H1 (cell line): ENCODE measurements around the gene SOD2. TPM values are rescaled to one million over a fixed set of nuclear protein-coding genes. Genes with fewer than 3 reads are reported as not detected.
"Not testable (repeated sequence)": the region's sequence is repeated elsewhere in the genome, so short reads cannot be mapped to it uniquely, and the experiment has no call there.

Source experiments
- CTCF ChIA-PET: fragments of 300-600 bp; sonication (Branson Sonifier 250); formaldehyde crosslinking; loops from one replicate; lab custom pipeline; 2021; ENCODE audit not compliant: partially characterized antibody; lab: Charles Lee
- POLR2A ChIA-PET: fragments of 300-600 bp; sonication (Branson Sonifier 250); formaldehyde crosslinking; loops from one replicate; lab custom pipeline; 2021; ENCODE audit warnings: inconsistent platforms; ENCODE audit not compliant: partially characterized antibody; lab: Charles Lee
- DNase-seq, 2 experiments: peaks; one replicate each; pipeline versions ENCODE4 v3.0.0 to v3.0.0-alpha.2; 2010 to 2022; ENCODE audit warnings: low spot score in 2 of 2, low read depth in 1 of 2, mixed read lengths in 1 of 2
- FAIRE-seq: peaks from 2 replicates; lab custom pipeline; 2011; peaks lifted over from hg19 to GRCh38; lab: Jason Lieb, UNC
- H2AFZ ChIP-seq: 2 replicates; pipeline ENCODE4 v1.8.1; 2012; ENCODE audit warnings: low read length, inconsistent platforms
- H2AK5ac ChIP-seq: 2 replicates; pipeline ENCODE4 v1.6.1; 2013; ENCODE audit warnings: low read depth, low read length
- H2BK120ac ChIP-seq: replicated peaks from 2 replicates; pipeline ENCODE3; 2013; ENCODE audit warnings: low read depth, low read length, inconsistent platforms
- H2BK12ac ChIP-seq: 2 replicates; pipeline ENCODE4 v1.6.1; 2013; ENCODE audit warnings: low read depth, low read length
- H2BK15ac ChIP-seq: 2 replicates; pipeline ENCODE4 v1.6.1; 2013; ENCODE audit warnings: low read length
- H2BK20ac ChIP-seq: 2 replicates; pipeline ENCODE4 v1.6.1; 2013; ENCODE audit warnings: low read length
- H2BK5ac ChIP-seq: 2 replicates; pipeline ENCODE4 v1.6.1; 2013; ENCODE audit warnings: low read depth, low read length
- H3K14ac ChIP-seq: 2 replicates; pipeline ENCODE4 v1.6.1; 2013; ENCODE audit warnings: inconsistent platforms; ENCODE audit not compliant: insufficient read length
- H3K18ac ChIP-seq: 2 replicates; pipeline ENCODE4 v1.6.1; 2013; ENCODE audit warnings: low read length; ENCODE audit errors: extremely low read depth
- H3K23ac ChIP-seq: 2 replicates; pipeline ENCODE4 v1.6.1; 2013; ENCODE audit warnings: inconsistent platforms; ENCODE audit not compliant: insufficient read length
- H3K23me2 ChIP-seq: 2 replicates; pipeline ENCODE4 v1.6.1; 2013; ENCODE audit warnings: low read depth, low read length
- H3K27ac ChIP-seq: 2 replicates; pipeline ENCODE4 v1.6.1; 2011; ENCODE audit warnings: low read depth, low read length, inconsistent platforms
- H3K27me3 ChIP-seq, 4 experiments: replicated peaks in 1 of 4; 1 replicate in 1 of 4; 2 replicates in 3 of 4; pipeline versions ENCODE4 v1.6.1 to v1.8.1; 2011 to 2013; ENCODE audit warnings: low read length in 3 of 4, mild to moderate bottlenecking in 3 of 4, inconsistent platforms in 2 of 4, mixed read lengths in 2 of 4, moderate library complexity in 1 of 4; ENCODE audit not compliant: control insufficient read depth in 3 of 4, insufficient read depth in 3 of 4; ENCODE audit errors: extremely low read depth in 1 of 4
- H3K36me3 ChIP-seq, 4 experiments: 2 replicates each; pipeline versions ENCODE4 v1.6.1 to v1.8.1; 2011 to 2013; ENCODE audit warnings: mild to moderate bottlenecking in 4 of 4, low read length in 3 of 4, moderate library complexity in 2 of 4, control low read depth in 1 of 4, inconsistent platforms in 1 of 4; ENCODE audit not compliant: insufficient read depth in 4 of 4, control insufficient read depth in 2 of 4
- H3K4ac ChIP-seq: replicated peaks from 2 replicates; pipeline ENCODE3; 2013; ENCODE audit warnings: low read length, low read depth, mixed read lengths, inconsistent platforms; ENCODE audit not compliant: insufficient read length
- H3K4me1 ChIP-seq, 4 experiments: replicated peaks in 1 of 4; 1 replicate in 1 of 4; 2 replicates in 3 of 4; pipeline versions ENCODE4 v1.6.1 to v1.8.1; 2011 to 2013; ENCODE audit warnings: low read length in 3 of 4, inconsistent platforms in 2 of 4, mixed read lengths in 1 of 4; ENCODE audit not compliant: insufficient read depth in 4 of 4, control insufficient read depth in 3 of 4
- H3K4me2 ChIP-seq, 2 experiments: 2 replicates each; pipeline versions ENCODE4 v1.6.1 to v1.8.1; 2011 to 2013; ENCODE audit warnings: low read depth in 2 of 2, low read length in 2 of 2, control low read depth in 1 of 2, inconsistent platforms in 1 of 2, mild to moderate bottlenecking in 1 of 2; ENCODE audit not compliant: insufficient read depth in 1 of 2
- H3K4me3 ChIP-seq, 4 experiments: fragments of 200-600, 300-600 bp in 1 of 4; sonication (generic), shearing (Covaris generic), sonication (Bioruptor Twin) in 1 of 4; 2 replicates each; pipeline versions ENCODE4 v1.5.1 to v1.8.1; 2011 to 2016; ENCODE audit warnings: low read length in 4 of 4, low read depth in 3 of 4, control low read depth in 2 of 4, inconsistent platforms in 2 of 4, mild to moderate bottlenecking in 2 of 4, mixed read lengths in 1 of 4, moderate library complexity in 1 of 4; ENCODE audit not compliant: insufficient read depth in 2 of 4; ENCODE audit errors: extremely low read depth in 1 of 4
- H3K56ac ChIP-seq: replicated peaks from 2 replicates; pipeline ENCODE3; 2013; ENCODE audit warnings: low read depth, mild to moderate bottlenecking, mixed read lengths, low read length, inconsistent platforms; ENCODE audit not compliant: insufficient read length
- H3K79me1 ChIP-seq: 2 replicates; pipeline ENCODE4 v1.6.1; 2013; ENCODE audit warnings: low read depth, low read length, control low read depth
- H3K79me2 ChIP-seq, 2 experiments: 2 replicates each; pipeline versions ENCODE4 v1.6.1 to v1.8.1; 2012 to 2013; ENCODE audit warnings: low read length in 2 of 2, mild to moderate bottlenecking in 2 of 2, inconsistent platforms in 1 of 2; ENCODE audit not compliant: insufficient read depth in 2 of 2, control insufficient read depth in 1 of 2
- H3K9ac ChIP-seq, 4 experiments: replicated peaks in 1 of 4; 1 replicate in 1 of 4; 2 replicates in 3 of 4; pipeline versions ENCODE4 v1.6.1 to v1.8.1; 2011 to 2013; ENCODE audit warnings: low read depth in 3 of 4, low read length in 3 of 4, control low read depth in 2 of 4, mild to moderate bottlenecking in 2 of 4, moderate library complexity in 2 of 4, inconsistent platforms in 1 of 4; ENCODE audit errors: extremely low read depth in 1 of 4
- H3K9me3 ChIP-seq, 2 experiments: 2 replicates each; pipeline versions ENCODE4 v1.6.1 to v1.8.1; 2012 to 2013; ENCODE audit warnings: mild to moderate bottlenecking in 2 of 2, moderate library complexity in 2 of 2, control low read depth in 1 of 2, inconsistent platforms in 1 of 2, low read depth in 1 of 2, low read length in 1 of 2, mixed read lengths in 1 of 2; ENCODE audit not compliant: insufficient read depth in 2 of 2
- H4K20me1 ChIP-seq, 2 experiments: replicated peaks in 1 of 2; 2 replicates each; pipeline versions ENCODE3 to v1.8.1; 2011 to 2013; ENCODE audit warnings: inconsistent platforms in 2 of 2, low read length in 2 of 2, mild to moderate bottlenecking in 1 of 2; ENCODE audit not compliant: insufficient read depth in 2 of 2, control insufficient read depth in 1 of 2
- H4K5ac ChIP-seq: 2 replicates; pipeline ENCODE4 v1.6.1; 2013; ENCODE audit warnings: low read length, low read depth, mixed read lengths, inconsistent platforms; ENCODE audit not compliant: insufficient read length
- H4K8ac ChIP-seq: 2 replicates; pipeline ENCODE4 v1.8.0; 2013; ENCODE audit warnings: mild to moderate bottlenecking, moderate library complexity, low read length, inconsistent platforms; ENCODE audit not compliant: insufficient read depth; ENCODE audit errors: extremely low read depth
- H4K91ac ChIP-seq: replicated peaks from 2 replicates; pipeline ENCODE3; 2013; ENCODE audit warnings: low read length, mixed read lengths, inconsistent platforms; ENCODE audit not compliant: insufficient read length
- WGBS, 2 experiments: shearing (Covaris generic) in 1 of 2; methylation state at CpG; one replicate each; pipeline versions ENCODE4 v1.1.6 to v1.1.7; 2013 to 2015; ENCODE audit warnings: low lambda C conversion rate in 2 of 2, mixed read lengths in 2 of 2, inconsistent platforms in 1 of 2, low coverage in 1 of 2, missing lambda C conversion rate in 1 of 2; ENCODE audit not compliant: insufficient replicate concordance in 2 of 2, insufficient coverage in 1 of 2, insufficient read length in 1 of 2; ENCODE audit errors: extremely low coverage in 1 of 2, missing lambda C conversion rate in 1 of 2; 5-methylcytosine and 5-hydroxymethylcytosine counted together
- polyA plus RNA-seq, 7 experiments: library from polyadenylated mRNA; depleted of rRNA in 3 of 7; stranded (reverse) in 5 of 7; unstranded in 2 of 7; fragments of >200 nt in 5 of 7; fragments of 200-250 nt in 2 of 7; gene quantifications; 1 replicate in 5 of 7; 2 replicates in 1 of 7; 4 replicates in 1 of 7; pipeline versions ENCODE4 v1.2.1 to v1.2.3, GENCODE V29; 2011 to 2013; ENCODE audit warnings: missing spikeins in 2 of 7, mixed read lengths in 2 of 7
- total RNA-seq: library from RNA; stranded (reverse); fragmentation: NEBNext Ultra II Directional; extraction: Animal tissue kit (Norgen Biotek cat#: 25700); gene quantifications from 2 replicates; pipeline ENCODE4 v1.2.1, GENCODE V29; 2021

The SOD2 gene
- total and polyA plus RNA-seq, 2 of the 8 experiments (the other 6 are each of a cell fraction or from before 2014, with no cell fraction given) = 31.1 to 88.7 TPM

DNA sequence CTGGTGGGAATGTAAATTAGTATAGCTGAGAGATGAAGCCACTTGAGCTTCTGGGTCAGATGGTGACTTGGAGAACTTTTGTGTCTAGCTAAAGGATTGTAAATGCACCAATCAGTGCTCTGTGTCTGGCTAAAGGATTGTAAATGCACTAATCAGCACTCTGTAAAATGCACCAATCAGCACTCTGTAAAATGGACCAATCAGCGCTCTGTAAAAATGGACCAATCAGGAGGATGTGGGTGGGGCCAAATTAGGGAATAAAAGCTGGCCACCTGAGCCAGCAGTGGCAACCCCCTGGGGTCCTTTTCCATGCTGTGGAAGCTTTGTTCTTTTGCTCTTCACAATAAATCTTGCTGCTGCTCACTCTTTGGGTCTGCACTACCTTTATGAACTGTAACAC lies 31.1 kb downstream of the SOD2 start:
- H3K79me1 ChIP-seq, H4K5ac ChIP-seq, DNase-seq, FAIRE-seq, H3K9me3 ChIP-seq, H3K18ac ChIP-seq, H3K14ac ChIP-seq, H3K4me2 ChIP-seq, H3K27me3 ChIP-seq, H2BK120ac ChIP-seq, H4K91ac ChIP-seq, H4K20me1 ChIP-seq, POLR2A ChIA-PET, H3K79me2 ChIP-seq, H3K27ac ChIP-seq, H3K4me3 ChIP-seq, H2AK5ac ChIP-seq, H3K56ac ChIP-seq, H3K9ac ChIP-seq, H2BK12ac ChIP-seq, H4K8ac ChIP-seq, H3K4ac ChIP-seq, H3K4me1 ChIP-seq, H2BK15ac ChIP-seq, H3K23me2 ChIP-seq, H3K23ac ChIP-seq, H2AFZ ChIP-seq, H2BK5ac ChIP-seq, H3K36me3 ChIP-seq, H2BK20ac ChIP-seq: not testable (repeated sequence)
- WGBS, 2 experiments = 93% methylated on average over 1 of the region's 1 CpG; no CpG with 5 or more reads in 1 of the 2 experiments
- CTCF ChIA-PET = interaction anchor here (0.9 to 1.9 kb wide), 2 partner anchors 8 to 19 kb away, joined by 3 to 5 read pairs; no protein-coding TSS in a partner anchor
